GM18505 (cell line): ENCODE data around the gene EEPD1.
"Not testable (repeated sequence)": the region's sequence is repeated elsewhere in the genome, so short reads cannot be mapped to it uniquely, and the experiment has no call there.

Source experiments
- ATAC-seq: cut with Tn5 transposase; IDR thresholded peaks from one replicate; pipeline ENCODE4 v1.9.1; 2021; ENCODE audit not compliant: unreplicated experiment
- POLR2A ChIP-seq: IDR thresholded peaks from 4 replicates; pipeline ENCODE4 v1.6.1; 2011; ENCODE audit warnings: borderline replicate concordance; ENCODE audit not compliant: insufficient read depth, insufficient read length; ENCODE audit errors: extremely low read depth

EEPD1 gene

DNA sequence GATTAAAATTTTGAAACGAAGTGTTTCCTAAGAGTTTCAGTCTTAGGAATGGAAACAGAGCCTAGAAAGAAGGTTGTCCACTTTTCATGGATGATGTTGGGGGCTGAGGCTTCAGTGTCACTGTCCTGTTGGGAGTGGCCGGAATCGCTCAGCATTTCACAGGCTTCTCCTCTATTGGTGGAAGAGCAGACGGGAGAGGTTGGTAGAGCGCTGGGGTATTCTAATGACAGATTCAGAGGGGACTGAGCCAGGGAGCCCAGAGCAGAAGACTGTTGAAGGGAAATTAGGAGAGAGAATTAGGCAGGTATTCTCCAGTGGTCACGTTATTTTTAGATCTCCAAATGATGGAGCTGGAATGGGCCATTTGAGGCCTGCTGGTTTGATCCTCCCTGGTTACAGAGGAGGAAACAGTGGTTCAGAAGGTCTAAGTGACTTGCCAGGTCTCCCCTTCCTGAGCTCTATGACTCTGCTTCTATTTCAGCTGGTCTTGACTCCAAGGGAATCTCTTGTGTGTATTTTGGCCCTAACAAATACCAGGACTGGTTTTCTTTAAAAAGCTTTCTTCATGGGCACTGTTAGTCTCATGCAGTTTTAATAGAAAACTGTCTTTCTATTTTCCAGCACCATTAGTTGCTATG lies 35.7 kb upstream of the EEPD1 start:
- TF ChIP-seq POLR2A: no peak
- ATAC-seq: no peak

- ATAC-seq: no peak
- TF ChIP-seq POLR2A: no peak
Observed at GRCh38 chr7:36118344-36118743, 34.7 kb upstream of the EEPD1 start.

DNA sequence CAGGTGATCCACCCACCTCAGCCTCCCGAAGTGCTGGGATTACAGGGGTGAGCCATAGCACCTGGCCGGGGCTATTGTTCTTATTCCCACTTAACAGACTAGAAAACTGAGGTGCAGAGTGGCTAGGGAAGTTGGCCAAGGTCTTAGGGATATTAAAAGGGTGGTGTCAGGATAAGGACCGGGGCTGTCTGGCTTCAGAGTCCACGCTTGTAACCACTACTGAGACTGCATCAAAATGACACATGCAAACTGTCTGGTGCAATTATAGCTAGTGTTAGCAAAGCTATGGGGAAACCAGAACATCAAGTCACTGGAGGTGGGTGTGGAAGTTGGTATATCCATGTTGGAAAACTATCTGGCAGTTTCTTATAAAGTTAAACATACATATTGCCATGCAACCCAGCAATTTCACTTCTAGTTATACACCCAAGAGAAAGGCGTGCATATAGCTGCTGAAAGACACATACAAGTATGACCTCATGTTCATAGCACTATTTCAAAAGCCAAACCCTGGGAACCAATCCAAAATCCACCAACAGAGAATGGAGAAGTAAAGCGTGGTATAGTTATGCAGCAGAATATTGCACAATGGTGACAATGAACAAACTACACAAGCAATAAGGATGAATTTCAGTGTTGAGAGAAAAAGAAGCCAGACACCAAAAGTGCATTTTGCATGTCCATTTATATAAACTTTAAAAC lies 33.9 kb upstream of the EEPD1 start:
- no peak for ATAC-seq
- no peak for TF ChIP-seq POLR2A

- not testable (repeated sequence) for ATAC-seq
Observed at GRCh38 chr7:36119983-36120646, 32.9 kb upstream of the EEPD1 start.

- not testable (repeated sequence) for ATAC-seq
Observed at GRCh38 chr7:36125630-36126029, 27.4 kb upstream of the EEPD1 start.

GRCh38 chr7:36127075-36127740 lies 25.8 kb upstream of the EEPD1 start:
- no peak for TF ChIP-seq POLR2A
- no peak for ATAC-seq

DNA sequence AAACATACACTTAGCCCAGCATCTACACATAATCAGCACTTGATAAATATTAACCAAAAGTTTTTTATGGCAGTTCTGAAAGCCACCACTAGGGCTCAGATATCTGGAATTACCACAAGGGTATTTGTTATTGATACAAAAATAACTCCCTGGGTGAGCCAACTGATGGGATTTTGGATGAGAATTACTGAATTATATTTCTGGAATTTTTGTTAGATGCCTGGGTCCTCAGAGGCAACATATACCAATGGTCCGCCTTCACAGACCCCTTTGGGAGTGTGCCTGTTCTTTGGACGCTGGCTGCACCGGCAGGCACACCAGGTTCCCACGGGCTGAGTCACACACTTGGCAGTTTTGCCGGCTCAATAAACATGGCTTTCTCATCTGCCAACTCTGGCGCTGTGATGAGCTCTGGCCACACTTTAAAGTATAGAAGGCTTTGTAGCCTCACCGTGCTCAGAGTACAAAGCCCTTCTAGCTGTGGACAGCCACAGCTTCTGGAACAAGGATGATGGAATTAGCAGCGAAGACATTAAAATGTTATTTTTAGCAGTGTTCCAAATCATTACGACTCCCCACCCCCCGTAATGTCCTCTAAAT lies 24.5 kb upstream of the EEPD1 start:
- no peak for ATAC-seq

DNA sequence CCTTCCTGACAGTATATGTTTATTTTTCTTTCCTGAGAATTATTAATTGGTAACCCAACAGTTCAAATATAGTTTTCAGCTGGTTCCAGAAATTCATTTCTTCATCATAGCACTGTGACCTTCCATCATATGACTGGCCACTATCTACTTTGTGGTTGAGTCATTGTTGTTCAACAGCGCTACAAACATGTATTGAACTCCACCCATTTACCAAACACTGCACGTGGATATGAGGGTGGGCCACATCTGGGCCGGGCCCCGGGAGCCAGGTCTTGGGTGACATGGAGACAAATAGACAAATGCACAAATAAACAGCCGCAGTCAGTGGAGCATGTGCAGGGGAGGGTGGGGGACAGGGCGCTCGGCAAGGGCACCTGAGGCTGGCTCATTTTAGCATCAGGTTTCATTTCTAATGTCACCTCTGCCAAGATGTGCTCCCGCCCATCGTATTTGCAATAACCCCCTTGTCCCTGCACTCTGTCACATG lies 24.0 kb upstream of the EEPD1 start:
- TF ChIP-seq POLR2A: no peak
- ATAC-seq: no peak

More for the DNA sequence above, 24.5 kb upstream of the EEPD1 start:
- TF ChIP-seq POLR2A: no peak

- TF ChIP-seq POLR2A: no peak
- no peak for ATAC-seq
Observed at GRCh38 chr7:36130236-36130945, 22.7 kb upstream of the EEPD1 start.

GRCh38 chr7:36131026-36131425 lies 22.0 kb upstream of the EEPD1 start:
- TF ChIP-seq POLR2A: no peak
- ATAC-seq: no peak

DNA sequence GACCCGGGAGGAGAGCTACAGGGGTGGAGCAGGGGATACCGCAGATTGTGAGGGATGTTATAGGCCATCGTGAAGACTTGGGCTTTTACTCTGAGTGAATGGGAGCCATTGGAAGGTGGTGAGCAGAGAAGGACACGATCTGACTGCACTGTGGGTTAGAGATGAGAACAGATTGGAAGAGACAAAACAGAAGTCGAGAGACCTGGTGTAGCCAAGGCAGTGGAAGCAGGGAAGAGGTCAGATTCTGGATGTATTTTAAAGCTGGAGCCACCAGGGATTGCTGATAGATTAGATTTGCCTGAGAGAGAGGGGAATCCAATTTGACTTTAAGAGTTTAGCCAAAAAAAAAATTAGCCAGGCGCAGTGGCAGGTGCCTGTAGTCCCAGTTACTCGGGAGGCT lies 21.6 kb upstream of the EEPD1 start:
- no peak for TF ChIP-seq POLR2A
- no peak for ATAC-seq

- ATAC-seq: no peak
- TF ChIP-seq POLR2A: no peak
Observed at GRCh38 chr7:36132012-36132411, 21.0 kb upstream of the EEPD1 start.

DNA sequence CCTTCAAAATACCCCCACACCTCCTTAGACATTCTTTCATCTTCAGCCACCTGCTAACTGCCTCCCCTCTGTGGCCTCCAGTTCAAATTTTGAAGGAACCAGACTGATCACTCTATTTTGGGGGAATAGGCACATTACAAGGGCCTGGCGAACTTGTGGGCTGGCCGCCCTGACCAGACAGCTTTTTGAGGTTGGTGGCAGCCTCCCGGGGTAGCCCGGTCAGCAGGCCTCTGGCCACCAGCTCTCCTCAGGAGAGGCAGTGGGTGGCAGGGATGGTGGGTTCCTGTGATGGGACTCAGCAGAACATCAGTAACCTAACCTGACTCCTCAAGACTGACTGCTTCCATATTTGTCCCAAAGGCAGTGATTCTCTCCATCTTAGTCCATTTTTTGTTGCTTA lies 17.4 kb upstream of the EEPD1 start:
- no peak for TF ChIP-seq POLR2A
- no peak for ATAC-seq
